ENCODE results near the gene TTC28.

Gene TTC28

GRCh38 chr22:27959335-27960090 is 720.1 kb downstream of the TTC28 start:
- in situ Hi-C loops (cut with MboI; ENCODE audit: low sequenced_read_pairs) = no loop called here

- in situ Hi-C loops (cut with MboI; ENCODE audit: low sequenced_read_pairs) = no loop called here
Observed at GRCh38 chr22:27952779-27953178, 726.9 kb downstream of the TTC28 start.

- in situ Hi-C loops (cut with MboI; ENCODE audit: low sequenced_read_pairs) = no loop called here
Observed at GRCh38 chr22:27952091-27952490, 727.5 kb downstream of the TTC28 start.

DNA sequence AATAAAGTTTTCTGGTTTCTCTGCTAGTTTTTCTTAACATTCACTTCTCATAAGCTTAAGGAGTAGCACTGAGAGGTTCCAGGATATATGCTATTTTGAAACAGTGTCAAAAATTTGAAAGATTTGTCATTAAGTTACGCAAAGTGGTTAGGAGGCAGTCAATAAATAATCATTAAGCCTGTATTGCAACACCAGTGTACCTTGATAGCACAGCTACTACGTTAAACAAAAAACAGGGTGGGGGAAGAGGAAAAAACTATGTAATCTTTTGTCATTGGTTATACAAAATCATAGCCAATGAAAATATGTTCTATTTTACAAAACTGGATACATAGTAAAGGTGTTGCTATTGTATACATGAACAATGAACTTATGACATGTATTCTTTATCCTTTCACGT is 730.2 kb downstream of the TTC28 start:
- in situ Hi-C loops (cut with MboI; ENCODE audit: low sequenced_read_pairs) = no loop called here

GRCh38 chr22:27948569-27948968 is 731.1 kb downstream of the TTC28 start:
- in situ Hi-C loops (cut with MboI; ENCODE audit: low sequenced_read_pairs) = no loop called here

GRCh38 chr22:27947448-27947847 is 732.2 kb downstream of the TTC28 start:
- in situ Hi-C loops (cut with MboI; ENCODE audit: low sequenced_read_pairs) = no loop called here

DNA sequence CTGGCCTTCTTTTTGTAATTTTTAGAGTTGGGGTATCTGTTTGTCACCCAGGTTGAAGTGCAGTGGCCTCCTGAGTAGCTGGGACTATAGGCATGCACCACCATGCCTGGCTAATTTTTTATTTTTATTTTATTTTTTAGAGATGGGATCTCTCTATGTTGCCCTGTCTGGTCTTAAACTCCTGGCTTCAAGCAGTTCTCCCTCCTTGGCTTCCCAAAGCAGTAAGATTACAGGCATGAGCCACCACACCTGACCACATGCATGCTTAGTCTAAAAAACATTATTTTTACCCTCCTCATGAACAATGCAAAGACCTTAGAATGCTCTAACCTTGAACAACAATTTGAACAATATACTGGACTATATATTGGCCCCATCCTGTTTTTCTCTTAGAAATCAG is 738.5 kb downstream of the TTC28 start:
- in situ Hi-C loops (cut with MboI; ENCODE audit: low sequenced_read_pairs) = no loop called here

DNA sequence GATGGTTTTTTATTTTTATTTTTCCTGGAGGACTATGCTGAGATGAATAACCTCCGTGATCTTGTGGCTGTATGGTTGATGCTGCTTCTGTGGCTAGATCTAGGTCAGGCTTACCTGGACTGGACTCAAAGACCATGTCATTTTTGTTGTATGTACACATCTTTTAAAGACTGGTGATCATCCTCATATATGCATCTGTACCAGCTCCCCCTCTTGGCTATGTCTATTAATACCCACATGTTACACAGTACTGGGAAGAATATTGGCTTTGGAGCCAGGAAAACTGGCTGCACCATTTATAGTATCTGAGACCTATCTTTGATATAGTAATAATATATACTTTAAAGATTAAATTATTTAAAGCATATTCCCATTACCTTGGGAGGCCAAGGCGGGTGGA is 742.2 kb downstream of the TTC28 start:
- in situ Hi-C loops (cut with MboI; ENCODE audit: low sequenced_read_pairs) = no loop called here

DNA sequence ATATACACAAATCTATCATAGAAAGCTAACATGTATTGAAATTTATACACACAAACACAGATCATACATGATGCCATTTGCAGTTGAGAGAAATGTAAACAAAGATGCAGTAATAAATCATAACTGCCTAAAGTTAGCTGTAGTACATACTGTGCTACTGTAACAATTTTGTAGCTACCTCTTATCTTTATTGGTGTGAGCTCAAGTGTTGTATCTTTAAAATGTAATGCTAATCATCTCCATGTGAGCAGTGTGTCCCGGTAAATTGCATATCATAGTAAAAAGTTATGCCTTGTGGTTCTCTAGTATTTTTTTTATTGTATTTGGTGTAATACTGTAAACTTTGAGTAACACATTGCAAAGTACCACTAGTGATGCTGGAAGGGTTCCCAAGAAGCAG is 743.7 kb downstream of the TTC28 start:
- in situ Hi-C loops (cut with MboI; ENCODE audit: low sequenced_read_pairs) = no loop called here

DNA sequence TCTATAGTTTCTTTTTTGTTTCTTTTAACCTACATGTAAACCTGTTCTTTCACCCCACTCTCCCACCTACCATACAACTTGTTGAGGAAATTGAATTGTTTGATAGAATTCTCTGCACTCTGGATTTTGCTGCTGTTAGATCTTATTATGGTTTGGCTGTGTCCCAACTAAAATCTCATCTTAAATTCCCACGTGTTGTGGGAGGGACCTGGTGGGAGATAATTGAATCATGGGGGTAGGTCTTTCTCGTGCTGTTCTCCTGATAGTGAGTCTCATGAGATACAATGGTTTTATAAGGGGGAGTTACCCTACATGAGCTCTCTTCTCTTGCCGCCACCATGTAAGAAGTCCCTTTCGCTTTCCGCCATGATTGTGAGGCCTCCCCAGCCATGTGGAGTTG is 745.6 kb downstream of the TTC28 start:
- in situ Hi-C loops (cut with MboI; ENCODE audit: low sequenced_read_pairs) = no loop called here

GRCh38 chr22:27933186-27933983 is 746.3 kb downstream of the TTC28 start:
- in situ Hi-C loops (cut with MboI; ENCODE audit: low sequenced_read_pairs) = no loop called here

DNA sequence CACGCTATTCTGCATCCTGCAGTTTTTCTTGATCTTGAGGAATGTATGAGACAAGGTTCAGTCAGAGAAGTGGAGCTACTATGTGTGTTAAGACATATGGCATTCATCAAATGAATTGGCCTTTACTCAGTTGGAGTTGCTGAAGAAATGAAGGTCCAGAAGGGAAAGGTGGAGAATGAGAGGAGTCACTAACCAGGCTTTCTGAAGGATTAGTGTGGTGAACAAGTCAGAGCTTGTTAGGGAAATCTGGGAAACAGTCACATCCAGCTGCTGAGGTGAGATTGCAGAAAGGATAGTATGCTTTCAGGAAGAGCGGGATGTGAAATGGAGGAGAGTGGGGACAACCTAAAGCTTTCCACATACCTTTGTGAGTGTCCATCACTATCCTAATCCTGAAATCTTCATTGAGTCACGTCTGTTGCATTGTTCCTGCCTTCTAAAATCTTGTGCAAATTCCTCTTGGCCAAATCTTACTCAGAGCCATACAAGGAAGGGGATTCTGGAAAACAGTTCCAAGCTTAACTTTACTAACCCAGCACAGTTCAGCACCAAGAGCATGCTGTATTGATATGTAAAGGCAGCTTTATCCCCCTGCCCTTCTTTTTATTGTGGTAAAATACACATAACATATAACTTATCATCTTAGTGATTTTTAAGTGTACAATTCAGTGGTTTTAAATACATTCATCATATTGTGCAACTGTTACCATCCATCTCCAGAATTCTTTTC is 749.1 kb downstream of the TTC28 start:
- in situ Hi-C loops (cut with MboI; ENCODE audit: low sequenced_read_pairs) = no loop called here

All from HL-60/S4 treated with retinoic acid at 250 ng/mL for 4 days and 3 days (cell line).